ENCODE data around the gene RMRP.
A peak's percentile ranks its signal among the peaks of the same experiment; 100 is the strongest.

RMRP gene

DNA sequence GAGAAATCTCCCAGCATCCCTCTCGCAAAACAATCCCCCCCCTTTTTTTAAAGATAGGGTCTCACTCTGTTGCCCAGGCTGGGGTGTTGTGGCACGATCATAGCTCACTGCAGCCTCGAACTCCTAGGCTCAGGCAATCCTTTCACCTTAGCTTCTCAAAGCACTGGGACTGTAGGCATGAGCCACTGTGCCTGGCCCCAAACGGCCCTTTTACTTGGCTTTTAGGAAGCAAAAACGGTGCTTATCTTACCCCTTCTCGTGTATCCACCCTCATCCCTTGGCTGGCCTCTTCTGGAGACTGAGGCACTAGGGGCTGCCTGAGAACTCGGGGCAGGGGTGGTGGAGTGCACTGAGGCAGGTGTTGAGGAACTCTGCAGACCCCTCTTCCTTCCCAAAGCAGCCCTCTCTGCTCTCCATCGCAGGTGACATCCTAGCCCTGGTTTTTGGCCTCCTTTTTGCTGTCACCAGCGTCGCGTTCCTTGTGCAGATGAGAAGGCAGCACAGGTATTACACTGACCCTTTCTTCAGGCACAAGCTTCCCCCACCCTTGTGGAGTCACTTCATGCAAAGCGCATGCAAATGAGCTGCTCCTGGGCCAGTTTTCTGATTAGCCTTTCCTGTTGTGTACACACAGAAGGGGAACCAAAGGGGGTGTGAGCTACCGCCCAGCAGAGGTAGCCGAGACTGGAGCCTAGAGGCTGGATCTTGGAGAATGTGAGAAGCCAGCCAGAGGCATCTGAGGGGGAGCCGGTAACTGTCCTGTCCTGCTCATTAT is 22.7 kb upstream of the RMRP start:
- Mint-ChIP-seq H3K27me3 (peaks cover 3% of the 10 kb centered on the region), H3K27ac (no peak overlapping the region), H3K9me3 (no peaks in the 10 kb centered on the region), H3K4me1 (ENCODE audit: low read depth) (peaks cover 5% of the 10 kb centered on the region), H3K36me3 (ENCODE audit: low read depth) (no peaks in the 10 kb centered on the region), H3K4me3 (no peak overlapping the region)

DNA sequence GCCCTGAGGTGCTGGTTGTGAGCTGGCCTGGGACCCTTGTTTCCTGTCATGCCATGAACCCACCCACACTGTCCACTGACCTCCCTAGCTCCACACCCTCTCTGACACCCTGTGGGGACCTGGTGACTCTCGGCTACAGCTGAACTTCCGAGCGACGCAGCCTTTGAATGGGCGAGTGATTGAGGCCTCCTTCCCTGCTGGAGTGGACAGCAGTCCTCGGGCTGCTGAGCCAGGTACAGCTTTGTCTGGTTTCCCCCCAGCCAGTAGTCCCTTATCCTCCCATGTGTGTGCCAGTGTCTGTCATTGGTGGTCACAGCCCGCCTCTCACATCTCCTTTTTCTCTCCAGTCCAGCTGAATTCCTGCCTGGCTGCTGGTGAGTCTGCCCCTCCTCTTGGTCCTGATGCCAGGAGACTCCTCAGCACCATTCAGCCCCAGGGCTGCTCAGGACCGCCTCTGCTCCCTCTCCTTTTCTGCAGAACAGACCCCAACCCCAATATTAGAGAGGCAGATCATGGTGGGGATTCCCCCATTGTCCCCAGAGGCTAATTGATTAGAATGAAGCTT is 22.0 kb upstream of the RMRP start:
- Mint-ChIP-seq H3K36me3 (ENCODE audit: low read depth) (no peaks in the 10 kb centered on the region), H3K27ac (no peak overlapping the region), H3K27me3 (peaks cover 3% of the 10 kb centered on the region)

DNA sequence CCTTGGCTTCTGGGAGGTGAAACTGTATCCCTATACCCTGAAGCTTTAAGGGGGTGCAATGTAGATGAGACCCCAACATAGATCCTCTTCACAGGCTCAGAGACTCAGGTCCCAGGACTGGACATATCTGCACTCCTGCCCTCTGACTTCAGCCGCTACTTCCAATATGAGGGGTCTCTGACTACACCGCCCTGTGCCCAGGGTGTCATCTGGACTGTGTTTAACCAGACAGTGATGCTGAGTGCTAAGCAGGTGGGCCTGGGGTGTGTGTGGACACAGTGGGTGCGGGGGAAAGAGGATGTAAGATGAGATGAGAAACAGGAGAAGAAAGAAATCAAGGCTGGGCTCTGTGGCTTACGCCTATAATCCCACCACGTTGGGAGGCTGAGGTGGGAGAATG is 21.3 kb upstream of the RMRP start:
- H3K4me3 Mint-ChIP-seq = no peak overlapping the region
- H3K9me3 Mint-ChIP-seq = no peaks in the 10 kb centered on the region
- peaks cover 10% of the 10 kb centered on the region for H3K27me3 Mint-ChIP-seq
- H3K4me1 Mint-ChIP-seq (ENCODE audit: low read depth) = peaks cover 14% of the 10 kb centered on the region
- no peaks in the 10 kb centered on the region for H3K36me3 Mint-ChIP-seq (ENCODE audit: low read depth)
- H3K27ac Mint-ChIP-seq = no peak overlapping the region

More for the DNA sequence above, 22.0 kb upstream of the RMRP start:
- no peak overlapping the region for H3K4me3 Mint-ChIP-seq
- H3K9me3 Mint-ChIP-seq = no peaks in the 10 kb centered on the region
- peaks cover 8% of the 10 kb centered on the region for H3K4me1 Mint-ChIP-seq (ENCODE audit: low read depth)

DNA sequence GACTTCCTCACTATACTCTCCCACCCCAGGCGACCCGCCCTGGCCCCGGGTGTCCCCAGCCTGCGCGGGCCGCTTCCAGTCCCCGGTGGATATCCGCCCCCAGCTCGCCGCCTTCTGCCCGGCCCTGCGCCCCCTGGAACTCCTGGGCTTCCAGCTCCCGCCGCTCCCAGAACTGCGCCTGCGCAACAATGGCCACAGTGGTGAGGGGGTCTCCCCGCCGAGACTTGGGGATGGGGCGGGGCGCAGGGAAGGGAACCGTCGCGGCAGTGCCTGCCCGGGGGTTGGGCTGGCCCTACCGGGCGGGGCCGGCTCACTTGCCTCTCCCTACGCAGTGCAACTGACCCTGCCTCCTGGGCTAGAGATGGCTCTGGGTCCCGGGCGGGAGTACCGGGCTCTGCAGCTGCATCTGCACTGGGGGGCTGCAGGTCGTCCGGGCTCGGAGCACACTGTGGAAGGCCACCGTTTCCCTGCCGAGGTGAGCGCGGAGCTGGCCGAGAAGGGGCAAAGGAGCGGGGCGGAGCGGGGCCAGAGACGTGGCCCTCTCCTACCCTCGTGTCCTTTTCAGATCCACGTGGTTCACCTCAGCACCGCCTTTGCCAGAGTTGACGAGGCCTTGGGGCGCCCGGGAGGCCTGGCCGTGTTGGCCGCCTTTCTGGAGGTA is 18.0 kb upstream of the RMRP start:
- Mint-ChIP-seq H3K27me3 (peaks cover 10% of the 10 kb centered on the region), H3K36me3 (ENCODE audit: low read depth) (no peaks in the 10 kb centered on the region), H3K4me3 (peak overlapping the region; percentile 74), H3K9me3 (no peaks in the 10 kb centered on the region), H3K4me1 (ENCODE audit: low read depth) (peaks cover 14% of the 10 kb centered on the region), H3K27ac (peak overlapping the region; percentile 59)

DNA sequence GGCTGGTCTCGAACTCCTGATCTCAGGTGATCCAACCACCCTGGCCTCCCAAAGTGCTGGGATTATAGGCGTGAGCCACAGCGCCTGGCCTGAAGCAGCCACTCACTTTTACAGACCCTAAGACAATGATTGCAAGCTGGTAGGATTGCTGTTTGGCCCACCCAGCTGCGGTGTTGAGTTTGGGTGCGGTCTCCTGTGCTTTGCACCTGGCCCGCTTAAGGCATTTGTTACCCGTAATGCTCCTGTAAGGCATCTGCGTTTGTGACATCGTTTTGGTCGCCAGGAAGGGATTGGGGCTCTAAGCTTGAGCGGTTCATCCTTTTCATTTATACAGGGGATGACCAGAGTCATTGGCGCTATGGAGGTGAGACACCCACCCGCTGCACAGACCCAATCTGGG is 17.4 kb upstream of the RMRP start:
- Mint-ChIP-seq H3K4me3 (peak overlapping the region; percentile 74), H3K27ac (no peak overlapping the region)

DNA sequence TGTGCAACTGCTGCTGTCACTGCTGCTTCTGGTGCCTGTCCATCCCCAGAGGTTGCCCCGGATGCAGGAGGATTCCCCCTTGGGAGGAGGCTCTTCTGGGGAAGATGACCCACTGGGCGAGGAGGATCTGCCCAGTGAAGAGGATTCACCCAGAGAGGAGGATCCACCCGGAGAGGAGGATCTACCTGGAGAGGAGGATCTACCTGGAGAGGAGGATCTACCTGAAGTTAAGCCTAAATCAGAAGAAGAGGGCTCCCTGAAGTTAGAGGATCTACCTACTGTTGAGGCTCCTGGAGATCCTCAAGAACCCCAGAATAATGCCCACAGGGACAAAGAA is 16.2 kb upstream of the RMRP start:
- H3K4me1 Mint-ChIP-seq (ENCODE audit: low read depth) = peaks cover 14% of the 10 kb centered on the region
- H3K27me3 Mint-ChIP-seq = peaks cover 10% of the 10 kb centered on the region
- H3K9me3 Mint-ChIP-seq = no peaks in the 10 kb centered on the region
- H3K36me3 Mint-ChIP-seq (ENCODE audit: low read depth) = no peaks in the 10 kb centered on the region
- no peak overlapping the region for H3K4me3 Mint-ChIP-seq
- H3K27ac Mint-ChIP-seq = no peak overlapping the region

More for the DNA sequence above, 17.4 kb upstream of the RMRP start:
- no peaks in the 10 kb centered on the region for H3K9me3 Mint-ChIP-seq
- peaks cover 10% of the 10 kb centered on the region for H3K27me3 Mint-ChIP-seq
- H3K4me1 Mint-ChIP-seq (ENCODE audit: low read depth) = peaks cover 14% of the 10 kb centered on the region
- no peaks in the 10 kb centered on the region for H3K36me3 Mint-ChIP-seq (ENCODE audit: low read depth)

DNA sequence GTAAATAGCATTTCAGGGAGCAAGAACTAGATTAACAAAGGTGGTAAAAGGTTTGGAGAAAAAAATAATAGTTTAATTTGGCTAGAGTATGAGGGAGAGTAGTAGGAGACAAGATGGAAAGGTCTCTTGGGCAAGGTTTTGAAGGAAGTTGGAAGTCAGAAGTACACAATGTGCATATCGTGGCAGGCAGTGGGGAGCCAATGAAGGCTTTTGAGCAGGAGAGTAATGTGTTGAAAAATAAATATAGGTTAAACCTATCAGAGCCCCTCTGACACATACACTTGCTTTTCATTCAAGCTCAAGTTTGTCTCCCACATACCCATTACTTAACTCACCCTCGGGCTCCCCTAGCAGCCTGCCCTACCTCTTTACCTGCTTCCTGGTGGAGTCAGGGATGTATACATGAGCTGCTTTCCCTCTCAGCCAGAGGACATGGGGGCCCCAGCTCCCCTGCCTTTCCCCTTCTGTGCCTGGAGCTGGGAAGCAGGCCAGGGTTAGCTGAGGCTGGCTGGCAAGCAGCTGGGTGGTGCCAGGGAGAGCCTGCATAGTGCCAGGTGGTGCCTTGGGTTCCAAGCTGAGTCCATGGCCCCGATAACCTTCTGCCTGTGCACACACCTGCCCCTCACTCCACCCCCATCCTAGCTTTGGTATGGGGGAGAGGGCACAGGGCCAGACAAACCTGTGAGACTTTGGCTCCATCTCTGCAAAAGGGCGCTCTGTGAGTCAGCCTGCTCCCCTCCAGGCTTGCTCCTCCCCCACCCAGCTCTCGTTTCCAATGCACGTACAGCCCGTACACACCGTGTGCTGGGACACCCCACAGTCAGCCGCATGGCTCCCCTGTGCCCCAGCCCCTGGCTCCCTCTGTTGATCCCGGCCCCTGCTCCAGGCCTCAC is 15.6 kb upstream of the RMRP start, which contains the start of gene CA9:
TSS of gene CA9 (plus strand) at position 797 of the 893 bp plus-strand sequence. CDS start at position 829, 32 bp downstream.
- Mint-ChIP-seq H3K9me3 (no peaks in the 10 kb centered on the region), H3K27me3 (peaks cover 10% of the 10 kb centered on the region), H3K4me3 (peak within 1 kb of the TSS; percentile 60)

DNA sequence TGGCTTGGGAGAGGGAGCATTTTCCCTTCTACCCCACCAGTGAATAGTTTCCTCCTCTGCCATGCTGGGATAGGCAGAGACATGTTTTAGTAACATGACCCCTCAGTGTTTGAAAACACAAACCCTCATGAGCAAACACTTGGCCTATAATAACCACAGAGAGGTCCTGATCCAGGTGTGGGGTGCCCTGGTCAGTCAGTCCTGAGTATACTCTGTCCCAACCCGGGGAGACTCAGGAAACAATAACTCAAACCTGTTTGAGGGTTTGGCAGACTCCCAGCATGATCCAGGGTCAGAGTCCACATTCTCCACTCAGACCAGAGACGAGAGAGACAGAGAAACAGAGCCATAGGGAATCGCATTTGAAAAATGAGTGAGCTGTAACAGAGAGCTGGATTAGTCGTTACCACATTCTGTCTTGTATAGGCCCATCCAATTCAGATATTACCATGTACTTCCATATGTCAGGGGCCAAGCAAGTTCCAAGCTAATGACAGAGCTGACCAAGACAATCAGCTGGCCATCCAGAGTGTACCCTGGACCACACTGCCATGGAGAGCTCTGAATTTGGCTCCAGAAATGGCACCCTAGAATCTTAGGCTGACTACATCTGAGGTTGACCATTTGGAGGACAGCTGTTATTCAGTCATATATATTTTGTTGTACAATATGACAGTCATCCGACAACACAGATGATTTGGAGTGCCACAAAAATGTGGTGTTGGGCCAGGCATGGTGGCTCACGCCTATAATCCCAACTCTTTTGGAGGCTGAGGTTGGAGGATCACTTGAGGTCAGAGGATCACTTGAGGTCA is 11.7 kb upstream of the RMRP start:
- H3K4me3 Mint-ChIP-seq = no peak overlapping the region
- no peaks in the 10 kb centered on the region for H3K9me3 Mint-ChIP-seq
- no peak overlapping the region for H3K27ac Mint-ChIP-seq
- H3K27me3 Mint-ChIP-seq = peaks cover 4% of the 10 kb centered on the region
- peaks cover 16% of the 10 kb centered on the region for H3K4me1 Mint-ChIP-seq (ENCODE audit: low read depth)
- no peaks in the 10 kb centered on the region for H3K36me3 Mint-ChIP-seq (ENCODE audit: low read depth)

More for the DNA sequence above, 15.6 kb upstream of the RMRP start, which contains the start of gene CA9:
- H3K4me1 Mint-ChIP-seq (ENCODE audit: low read depth) = peaks cover 14% of the 10 kb centered on the region
- no peaks in the 10 kb centered on the region for H3K36me3 Mint-ChIP-seq (ENCODE audit: low read depth)
- no peak within 1 kb of the TSS for H3K27ac Mint-ChIP-seq

DNA sequence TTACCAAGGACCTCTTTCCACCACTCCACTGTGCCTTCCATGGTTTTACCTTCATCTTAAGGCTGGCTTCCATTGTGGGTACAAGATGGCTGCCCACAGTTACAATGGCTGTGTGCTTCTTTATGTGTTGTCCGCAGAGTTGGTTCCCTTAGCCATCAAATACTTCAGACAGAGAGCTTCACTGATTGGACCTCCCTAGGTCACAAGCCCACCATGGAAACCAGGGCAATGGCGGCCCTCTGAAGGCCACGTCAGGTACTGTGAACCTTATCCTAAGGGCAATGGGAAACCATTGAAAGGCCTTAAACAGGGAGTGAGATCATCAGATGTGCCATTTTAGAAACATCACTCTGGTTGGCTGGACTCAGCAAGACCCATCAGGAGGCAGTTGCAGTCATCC is 10.1 kb upstream of the RMRP start:
- no peaks in the 10 kb centered on the region for H3K27me3 Mint-ChIP-seq
- H3K36me3 Mint-ChIP-seq (ENCODE audit: low read depth) = peaks cover 3% of the 10 kb centered on the region
- no peaks in the 10 kb centered on the region for H3K9me3 Mint-ChIP-seq
- H3K4me1 Mint-ChIP-seq (ENCODE audit: low read depth) = peaks cover 20% of the 10 kb centered on the region
- H3K27ac Mint-ChIP-seq = no peak overlapping the region
- H3K4me3 Mint-ChIP-seq = no peak overlapping the region

DNA sequence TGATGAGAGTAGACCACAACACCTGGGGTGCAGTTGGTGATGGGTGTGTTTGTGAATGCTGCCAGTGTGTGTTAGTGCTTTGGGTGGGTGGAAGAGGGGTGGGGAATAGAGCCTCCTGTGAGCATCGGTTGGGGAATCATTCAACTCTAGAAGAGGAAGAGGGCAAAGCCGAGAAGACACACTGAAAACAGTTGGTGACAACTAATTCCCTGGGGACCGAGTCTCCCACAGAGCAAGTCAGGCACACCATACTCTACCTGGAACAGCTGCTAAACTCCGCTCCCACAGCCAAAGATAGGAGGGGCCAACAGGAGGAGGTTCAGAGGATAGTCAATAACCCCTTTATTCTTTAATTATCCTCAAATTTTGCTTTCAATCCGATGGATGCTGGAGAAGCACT is 8.7 kb upstream of the RMRP start:
- Mint-ChIP-seq H3K9me3 (no peaks in the 10 kb centered on the region), H3K27ac (no peak overlapping the region), H3K4me3 (no peak overlapping the region)

DNA sequence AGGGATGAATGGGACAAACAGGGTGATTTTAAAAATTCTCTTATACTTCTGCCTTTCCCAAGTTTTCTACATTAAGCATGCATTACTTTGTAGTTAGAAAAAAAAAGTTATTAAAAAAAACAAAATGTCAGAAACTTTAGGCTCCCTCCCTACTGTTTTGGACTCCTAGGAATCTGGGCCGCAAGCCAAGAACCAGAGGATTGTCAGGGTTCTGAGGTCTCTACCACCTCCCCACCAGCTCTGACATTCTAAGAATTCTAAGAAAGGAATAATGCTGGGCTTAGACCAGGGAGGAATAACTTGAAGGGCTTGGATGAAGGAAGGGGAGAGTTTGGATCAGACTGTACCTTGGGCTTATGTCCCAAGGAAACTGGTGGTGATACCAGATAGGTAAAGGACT is 8.2 kb upstream of the RMRP start:
- Mint-ChIP-seq H3K4me1 (ENCODE audit: low read depth) (peaks cover 38% of the 10 kb centered on the region), H3K27ac (no peak overlapping the region), H3K4me3 (peak overlapping the region; percentile 86), H3K27me3 (no peaks in the 10 kb centered on the region), H3K36me3 (ENCODE audit: low read depth) (peaks cover 17% of the 10 kb centered on the region), H3K9me3 (no peaks in the 10 kb centered on the region)

More for the DNA sequence above, 8.7 kb upstream of the RMRP start:
- H3K36me3 Mint-ChIP-seq (ENCODE audit: low read depth) = peaks cover 14% of the 10 kb centered on the region
- no peaks in the 10 kb centered on the region for H3K27me3 Mint-ChIP-seq
- H3K4me1 Mint-ChIP-seq (ENCODE audit: low read depth) = peaks cover 33% of the 10 kb centered on the region

DNA sequence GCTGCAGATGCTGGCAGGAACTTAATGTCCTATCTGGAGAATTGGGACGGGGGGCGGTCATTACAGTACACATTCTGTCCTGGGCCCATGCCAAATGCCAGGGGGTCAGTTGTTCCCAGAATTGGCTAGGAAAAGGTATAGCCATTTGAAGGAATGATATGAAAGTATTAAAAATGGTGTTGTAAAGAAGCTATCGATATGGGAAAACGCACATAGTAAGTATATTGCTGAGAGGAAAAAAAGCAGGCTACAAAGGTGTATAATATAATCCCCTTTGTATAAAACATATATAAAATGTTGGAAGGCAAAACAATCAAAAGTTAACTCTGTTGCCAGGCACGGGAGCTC is 7.6 kb upstream of the RMRP start:
- Mint-ChIP-seq H3K36me3 (ENCODE audit: low read depth) (peaks cover 23% of the 10 kb centered on the region), H3K4me3 (peak overlapping the region; percentile 86), H3K27me3 (no peaks in the 10 kb centered on the region), H3K27ac (peak overlapping the region; percentile 57), H3K9me3 (no peaks in the 10 kb centered on the region), H3K4me1 (ENCODE audit: low read depth) (peaks cover 44% of the 10 kb centered on the region)

DNA sequence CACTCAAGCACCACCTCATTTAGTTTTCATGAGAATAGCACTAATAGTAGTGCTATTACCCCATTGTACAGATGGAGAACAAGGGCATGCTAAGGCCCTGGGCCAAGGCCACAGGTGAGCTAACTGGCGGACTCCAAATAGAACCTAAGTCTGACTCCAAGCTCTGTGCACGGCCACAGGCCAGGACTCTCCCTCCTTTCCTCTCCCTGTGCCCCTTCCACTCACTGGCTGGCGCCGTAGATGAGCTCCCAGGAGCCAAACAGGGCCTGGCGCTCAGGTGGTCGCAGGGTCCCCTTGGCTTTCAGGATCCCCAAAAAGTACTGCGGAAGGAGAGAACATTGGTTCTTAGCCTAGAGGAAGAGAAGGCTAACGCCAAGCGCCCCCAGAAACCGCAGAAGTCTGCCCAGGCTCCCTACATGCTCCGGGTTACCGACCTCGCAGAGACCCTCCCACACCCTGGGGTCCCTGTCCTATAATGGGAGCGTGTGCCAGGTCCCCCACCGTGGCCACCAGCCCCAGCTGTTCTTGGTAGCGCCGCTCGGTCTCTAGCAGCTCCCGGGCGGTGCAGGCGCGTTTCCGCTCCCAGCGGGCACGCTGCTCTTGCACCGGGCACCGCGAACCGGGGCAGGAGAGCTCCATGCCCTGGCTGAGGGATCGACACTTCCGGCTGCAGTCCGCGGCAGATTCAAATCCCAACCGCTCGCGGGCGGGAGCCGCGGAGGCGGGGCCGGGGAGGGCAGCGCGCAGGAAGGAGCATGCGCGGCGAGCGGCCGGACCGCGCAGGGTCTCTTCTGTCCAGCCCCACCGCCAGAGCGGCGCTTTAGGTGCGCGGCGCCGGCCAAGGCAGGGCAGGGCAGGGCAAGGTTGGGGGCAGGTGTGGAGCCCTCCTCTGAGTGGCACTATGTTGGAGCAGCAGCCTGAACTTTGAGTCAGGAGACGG is 7.0 kb upstream of the RMRP start, which contains the start of gene ARHGEF39:
TSS of gene ARHGEF39 (minus strand) at position 665 of the 940 bp plus-strand sequence. CDS start at position 639, 26 bp downstream.
- H3K4me3 Mint-ChIP-seq = peak within 1 kb of the TSS; percentile 86
- no peaks in the 10 kb centered on the region for H3K9me3 Mint-ChIP-seq
- peaks cover 29% of the 10 kb centered on the region for H3K36me3 Mint-ChIP-seq (ENCODE audit: low read depth)
- H3K27me3 Mint-ChIP-seq = no peaks in the 10 kb centered on the region
- H3K4me1 Mint-ChIP-seq (ENCODE audit: low read depth) = peaks cover 50% of the 10 kb centered on the region
- H3K27ac Mint-ChIP-seq = peak within 1 kb of the TSS; percentile 57
